Midbrain (tissue), 1 donor: ENCODE data around the gene RPAP3.

ENCODE experiments used
- DNase-seq: peaks from one replicate; lab custom pipeline; 2025; lab: John Stamatoyannopoulos, UW

Gene RPAP3

GRCh38 chr12:47705566-47706425 is at the start of gene RPAP3:
Gene RPAP3 (minus strand): TSS chr12:47706030. CDS start chr12:47702840, 3,190 bp downstream.
- DNase-seq: peak; percentile 90

- peak; percentile 33 for DNase-seq
These were observed 49.1 kb upstream of the RPAP3 start for GRCh38 chr12:47754881-47755280.

- no peak for DNase-seq
These were observed 48.3 kb upstream of the RPAP3 start for GRCh38 chr12:47754126-47754525.

GRCh38 chr12:47753021-47754001 is 47.5 kb upstream of the RPAP3 start:
- DNase-seq: peak; percentile 39

- no peak for DNase-seq
These were observed 46.7 kb upstream of the RPAP3 start for GRCh38 chr12:47752552-47752951.

GRCh38 chr12:47752121-47752520 is 46.3 kb upstream of the RPAP3 start:
- DNase-seq: no peak

- DNase-seq: no peak
These were observed 45.7 kb upstream of the RPAP3 start for GRCh38 chr12:47751561-47751960.

GRCh38 chr12:47750916-47751470 is 45.2 kb upstream of the RPAP3 start:
- DNase-seq: no peak

- no peak for DNase-seq
These were observed 44.5 kb upstream of the RPAP3 start for GRCh38 chr12:47750229-47750798.

- DNase-seq: no peak
These were observed 43.1 kb upstream of the RPAP3 start for GRCh38 chr12:47748899-47749298.

- no peak for DNase-seq
These were observed 42.6 kb upstream of the RPAP3 start for GRCh38 chr12:47748507-47748828.

- no peak for DNase-seq
These were observed 42.0 kb upstream of the RPAP3 start for GRCh38 chr12:47747596-47748506.

- no peak for DNase-seq
These were observed 41.3 kb upstream of the RPAP3 start for GRCh38 chr12:47747126-47747525.

GRCh38 chr12:47746523-47746922 is 40.7 kb upstream of the RPAP3 start:
- no peak for DNase-seq

- no peak for DNase-seq
These were observed 40.2 kb upstream of the RPAP3 start for GRCh38 chr12:47746073-47746472.

- DNase-seq: no peak
These were observed 39.7 kb upstream of the RPAP3 start for GRCh38 chr12:47745485-47746041.

GRCh38 chr12:47744778-47745436 is 39.1 kb upstream of the RPAP3 start:
- DNase-seq: no peak

GRCh38 chr12:47744005-47744651 is 38.3 kb upstream of the RPAP3 start:
- no peak for DNase-seq

GRCh38 chr12:47743311-47743860 is 37.6 kb upstream of the RPAP3 start:
- no peak for DNase-seq
